AG10803 (cell line): ENCODE measurements around the gene FCHSD2.

Experiments used
- DNase-seq: peaks from one replicate; pipeline ENCODE4 v3.0.0; 2010; ENCODE audit warnings: low read depth
- H3K4me3 ChIP-seq: 2 replicates; pipeline ENCODE4 v1.5.1; 2011; ENCODE audit warnings: mild to moderate bottlenecking, low read length, control low read depth
- TF ChIP-seq, protein P1 (sequence below): conservative IDR thresholded peaks from 2 replicates; pipeline ENCODE4 v1.5.1; 2011; ENCODE audit warnings: mild to moderate bottlenecking, low read length, control low read depth, inconsistent platforms

Gene FCHSD2

DNA sequence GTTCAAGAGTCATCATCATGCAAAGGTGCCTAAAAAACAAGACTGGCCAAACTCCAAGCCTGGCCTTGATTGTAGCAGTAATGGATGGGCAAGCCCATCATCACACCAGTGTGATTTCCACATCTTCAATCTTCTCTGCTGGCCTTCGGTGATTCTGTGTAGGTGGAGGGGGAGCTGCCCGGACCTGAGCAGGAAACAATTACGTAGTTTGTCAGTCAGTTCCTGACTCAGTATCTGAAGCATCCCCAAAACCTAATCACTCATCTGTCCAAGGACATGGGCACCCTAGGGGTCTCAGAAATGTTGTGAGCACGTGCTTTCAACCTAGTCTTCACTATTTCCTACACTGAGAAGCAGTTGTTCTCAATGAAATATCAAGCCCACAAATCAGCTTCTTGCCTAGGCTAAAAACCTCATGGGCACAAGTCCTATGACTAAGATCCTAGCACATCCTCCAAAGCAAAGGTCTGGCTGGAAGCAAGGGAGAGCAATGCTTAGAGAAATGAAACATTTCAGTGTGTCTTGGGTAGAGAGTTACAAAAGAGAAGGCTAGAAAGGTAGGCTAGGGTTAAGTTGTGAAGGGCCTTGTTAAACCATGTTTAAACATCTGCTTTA, 303.3 kb downstream of the FCHSD2 start:
- no peak overlapping the region for H3K4me3 ChIP-seq
- DNase-seq = no peak
- TF ChIP-seq, protein P1, sequence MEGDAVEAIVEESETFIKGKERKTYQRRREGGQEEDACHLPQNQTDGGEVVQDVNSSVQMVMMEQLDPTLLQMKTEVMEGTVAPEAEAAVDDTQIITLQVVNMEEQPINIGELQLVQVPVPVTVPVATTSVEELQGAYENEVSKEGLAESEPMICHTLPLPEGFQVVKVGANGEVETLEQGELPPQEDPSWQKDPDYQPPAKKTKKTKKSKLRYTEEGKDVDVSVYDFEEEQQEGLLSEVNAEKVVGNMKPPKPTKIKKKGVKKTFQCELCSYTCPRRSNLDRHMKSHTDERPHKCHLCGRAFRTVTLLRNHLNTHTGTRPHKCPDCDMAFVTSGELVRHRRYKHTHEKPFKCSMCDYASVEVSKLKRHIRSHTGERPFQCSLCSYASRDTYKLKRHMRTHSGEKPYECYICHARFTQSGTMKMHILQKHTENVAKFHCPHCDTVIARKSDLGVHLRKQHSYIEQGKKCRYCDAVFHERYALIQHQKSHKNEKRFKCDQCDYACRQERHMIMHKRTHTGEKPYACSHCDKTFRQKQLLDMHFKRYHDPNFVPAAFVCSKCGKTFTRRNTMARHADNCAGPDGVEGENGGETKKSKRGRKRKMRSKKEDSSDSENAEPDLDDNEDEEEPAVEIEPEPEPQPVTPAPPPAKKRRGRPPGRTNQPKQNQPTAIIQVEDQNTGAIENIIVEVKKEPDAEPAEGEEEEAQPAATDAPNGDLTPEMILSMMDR = no peak

DNA sequence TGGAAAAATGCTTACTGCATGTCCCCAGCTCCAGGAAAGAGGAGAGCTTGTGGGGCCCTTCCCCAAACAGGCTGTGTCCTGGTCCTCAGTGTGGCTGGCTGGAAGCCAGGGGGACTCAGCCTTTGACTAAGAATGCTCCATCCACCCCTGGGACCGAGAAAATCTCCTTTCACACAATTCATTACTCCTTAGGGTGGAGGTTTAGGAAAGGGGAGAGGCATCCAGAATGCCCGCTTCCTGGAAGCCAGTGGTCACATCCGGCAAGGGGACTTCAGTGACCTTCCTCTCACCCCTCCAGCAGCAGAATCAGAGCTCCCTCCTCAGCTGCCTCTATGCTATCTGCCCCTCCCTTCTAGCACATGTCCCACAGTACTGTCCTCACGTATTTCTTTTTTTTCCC, 306.0 kb downstream of the FCHSD2 start:
- DNase-seq = no peak

DNA sequence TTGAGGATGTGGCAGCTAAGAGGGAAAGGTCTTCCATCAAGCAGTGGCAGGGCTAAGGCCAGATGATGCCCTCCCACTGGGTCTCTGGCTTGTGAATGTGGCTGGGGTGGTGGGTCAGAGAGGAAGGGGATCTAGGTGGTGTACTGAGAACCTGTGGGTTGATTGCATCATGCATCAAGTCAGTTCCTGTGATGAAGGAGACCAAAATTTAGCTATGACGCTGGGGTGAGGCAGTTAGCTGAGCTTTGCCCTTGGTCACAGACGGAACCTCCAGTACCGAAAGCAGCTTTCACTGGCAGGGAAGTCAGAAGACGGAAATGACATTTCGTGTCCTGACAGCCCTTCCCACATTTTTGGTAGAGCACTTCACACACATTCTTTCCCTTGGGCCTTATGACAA, 307.2 kb downstream of the FCHSD2 start:
- no peak for DNase-seq
- no peak overlapping the region for H3K4me3 ChIP-seq
- TF ChIP-seq, protein P1 = no peak

More for the DNA sequence above, 306.0 kb downstream of the FCHSD2 start:
- TF ChIP-seq, protein P1 = no peak
- H3K4me3 ChIP-seq = no peak overlapping the region

DNA sequence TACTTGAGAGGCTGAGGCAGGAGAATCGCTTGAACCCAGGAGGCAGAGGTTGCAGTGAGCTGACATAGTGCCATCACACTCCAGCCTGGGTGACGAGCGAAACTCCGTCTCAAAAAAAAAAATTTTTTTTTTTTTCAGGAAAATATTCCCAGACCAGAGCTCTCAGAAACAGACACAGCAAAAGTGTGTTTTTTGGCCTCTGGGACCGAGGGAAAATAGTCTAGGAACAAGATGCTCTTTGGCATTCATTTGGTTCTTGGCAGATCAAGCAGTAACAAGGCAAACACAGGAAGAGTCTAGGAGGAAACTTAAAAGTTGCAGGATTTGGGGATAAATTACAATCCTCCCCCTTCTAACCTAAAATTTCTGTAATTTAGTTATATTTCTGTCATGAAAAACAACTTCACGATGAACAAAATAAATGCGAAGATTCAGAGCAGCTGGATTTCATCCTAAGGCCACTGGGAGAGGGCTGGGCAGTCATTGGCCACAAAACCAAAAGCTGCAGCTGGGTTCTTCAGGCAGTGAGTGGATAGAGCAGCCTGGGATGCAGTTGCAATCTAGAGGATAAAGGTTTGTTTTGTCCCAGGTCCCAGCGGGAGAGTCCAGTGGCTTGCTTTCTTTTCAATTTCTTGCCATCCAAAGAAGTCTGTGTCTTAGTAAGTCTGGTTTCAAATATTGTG, 308.2 kb downstream of the FCHSD2 start:
- TF ChIP-seq, protein P1 = no peak
- no peak for DNase-seq
- H3K4me3 ChIP-seq = no peak overlapping the region

DNA sequence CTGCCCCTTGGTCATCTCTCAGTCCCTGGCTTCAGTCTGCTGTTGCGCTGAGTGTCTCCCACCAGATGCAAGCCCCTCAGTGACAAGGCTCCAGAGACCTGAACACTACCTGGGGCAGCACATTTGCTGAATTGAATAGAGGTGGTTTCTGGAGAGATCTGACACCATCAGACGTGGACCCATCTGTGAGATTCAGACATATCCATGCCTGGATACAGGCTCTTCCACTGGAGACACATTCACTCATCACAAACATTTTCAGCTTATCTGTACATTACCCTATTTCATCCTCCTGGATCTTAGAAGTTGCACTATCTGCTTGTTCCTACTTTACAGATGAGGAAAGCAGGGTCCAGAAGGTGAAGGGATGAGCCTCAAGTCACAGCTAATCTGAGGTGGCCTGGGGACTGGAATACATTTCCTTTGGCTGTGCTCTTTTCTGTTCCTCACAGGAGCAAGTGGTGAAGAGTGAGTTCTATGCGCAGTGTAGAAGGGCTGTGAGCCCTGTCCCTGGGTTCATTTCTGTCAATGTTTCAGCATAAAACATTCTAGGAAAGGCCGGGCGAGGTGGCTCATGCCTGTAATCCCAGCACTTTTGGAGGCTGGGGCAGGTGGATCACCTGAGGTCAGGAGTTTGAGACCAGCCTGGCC, 308.9 kb downstream of the FCHSD2 start:
- TF ChIP-seq, protein P1 = no peak
- no peak for DNase-seq
- H3K4me3 ChIP-seq = no peak overlapping the region

DNA sequence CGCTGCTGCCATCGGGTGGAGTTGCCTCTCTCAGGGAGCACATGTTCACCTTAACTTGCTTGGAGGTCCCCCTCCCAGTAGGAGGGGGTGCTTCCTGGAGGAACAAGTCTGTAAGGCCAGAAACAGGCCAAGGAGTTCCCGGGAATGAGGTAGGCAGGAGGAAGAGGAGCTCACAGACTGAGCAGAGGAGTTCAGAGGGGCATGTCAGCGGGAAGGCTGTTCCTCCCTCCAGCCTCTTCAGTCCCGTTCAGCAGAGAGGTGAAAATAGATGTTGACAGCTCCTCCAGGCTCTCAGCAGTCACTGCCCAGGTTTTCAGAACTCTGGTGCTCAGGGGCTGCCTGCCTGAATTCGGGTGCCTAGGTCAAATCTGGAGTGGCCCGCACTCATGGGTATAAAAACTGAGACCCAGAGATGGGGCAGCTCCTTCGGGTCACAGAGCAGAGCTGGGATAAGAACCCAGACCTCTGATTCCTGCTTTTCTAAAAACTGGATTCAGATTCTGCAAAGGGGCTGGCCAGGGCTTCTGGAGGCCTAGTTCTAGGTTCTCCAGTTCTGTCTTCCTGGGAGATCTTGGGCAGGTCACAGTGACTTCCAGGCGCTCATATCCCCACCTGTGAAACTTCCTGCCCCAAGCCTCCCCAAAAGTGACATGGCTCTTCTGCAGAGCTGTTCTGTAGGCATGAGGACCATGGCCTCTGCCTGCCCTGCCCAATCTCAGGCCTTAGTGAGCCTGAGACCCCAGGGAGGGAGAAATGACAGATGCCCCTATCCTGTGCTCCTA, 309.6 kb downstream of the FCHSD2 start:
- TF ChIP-seq, protein P1 = no peak
- no peak overlapping the region for H3K4me3 ChIP-seq
- no peak for DNase-seq
